Parietal lobe (tissue), 1 donor: Measurements from ENCODE around the gene PLEKHA3. TPM values are rescaled to one million over a fixed set of nuclear protein-coding genes. Genes with fewer than 3 reads are reported as not detected.

Source experiments
- total RNA-seq: library from RNA; depleted of rRNA; stranded (reverse); fragments of >200 nt; gene quantifications from one replicate; pipeline ENCODE4 v1.2.3, GENCODE V29; 2014

PLEKHA3 gene
- total RNA-seq: 23.2 TPM

GRCh38 chr2:178480227-178481181, at the start of gene PLEKHA3:
Gene PLEKHA3, plus strand, starts transcription at chr2:178480457. Its CDS starts 413 bp downstream, at chr2:178480870.

GRCh38 chr2:178450774-178451525, 29.3 kb upstream of the PLEKHA3 start, which contains the start of the genes PJVK and PRKRA:
Gene PJVK, plus strand, starts transcription at chr2:178451378. Its CDS starts 2,032 bp downstream, at chr2:178453410.
Gene PRKRA, minus strand, starts transcription at chr2:178451175. Its CDS starts 145 bp downstream, at chr2:178451030.

GRCh38 chr2:178478439-178479274, 1.6 kb upstream of the PLEKHA3 start, which contains the start of gene FKBP7:
Gene FKBP7, minus strand, starts transcription at chr2:178478600. Its CDS starts 101 bp downstream, at chr2:178478499.

Other genes starting within 250 kb of the PLEKHA3 start
- 91.1 TPM for gene PRKRA, start 29.3 kb upstream of the PLEKHA3 start, total RNA-seq
- gene PJVK, start 29.1 kb upstream of the PLEKHA3 start, total RNA-seq: 11.0 TPM
- gene FKBP7, start 1.9 kb upstream of the PLEKHA3 start, total RNA-seq: 12.5 TPM